Activated gamma-delta T cell treated with anti-CD3 and anti-CD28 coated beads, Interleukin-2, amount 50 U/mL, for 16 hours (primary cell): Measurements from ENCODE around the gene CYB561.

Experiments used
- DNase-seq: peaks from one replicate; pipeline ENCODE4 v3.0.0-alpha.2; 2020; ENCODE audit warnings: low read depth

Gene CYB561

GRCh38 chr17:63433746-63434591 is 12.1 kb downstream of the CYB561 start:
- no peak for DNase-seq

GRCh38 chr17:63431939-63432804 is 13.9 kb downstream of the CYB561 start:
- no peak for DNase-seq

GRCh38 chr17:63431618-63431938 is 14.5 kb downstream of the CYB561 start:
- no peak for DNase-seq

GRCh38 chr17:63430223-63430622 is 15.9 kb downstream of the CYB561 start:
- no peak for DNase-seq

GRCh38 chr17:63429766-63430165 is 16.3 kb downstream of the CYB561 start:
- DNase-seq = no peak

- DNase-seq = no peak
Measured at GRCh38 chr17:63426917-63427308, 19.2 kb downstream of the CYB561 start.

GRCh38 chr17:63426041-63426916 is 19.8 kb downstream of the CYB561 start:
- no peak for DNase-seq

- peak; percentile 53 for DNase-seq
Measured at GRCh38 chr17:63425483-63425882, 20.6 kb downstream of the CYB561 start.

GRCh38 chr17:63423963-63424362 is 22.1 kb downstream of the CYB561 start:
- DNase-seq = no peak

- DNase-seq = no peak
Measured at GRCh38 chr17:63423251-63423950, 22.7 kb downstream of the CYB561 start.

GRCh38 chr17:63421681-63422645 is 24.1 kb downstream of the CYB561 start:
- DNase-seq = no peak

GRCh38 chr17:63420868-63421680 is 25.0 kb downstream of the CYB561 start:
- no peak for DNase-seq

- DNase-seq = no peak
Measured at GRCh38 chr17:63419949-63420867, 25.9 kb downstream of the CYB561 start.

- DNase-seq = no peak
Measured at GRCh38 chr17:63419398-63419797, 26.7 kb downstream of the CYB561 start.

- DNase-seq = no peak
Measured at GRCh38 chr17:63418540-63418939, 27.6 kb downstream of the CYB561 start.

GRCh38 chr17:63414222-63414621 is 31.9 kb downstream of the CYB561 start:
- no peak for DNase-seq

GRCh38 chr17:63413128-63413527 is 33.0 kb downstream of the CYB561 start:
- no peak for DNase-seq

GRCh38 chr17:63412234-63412633 is 33.9 kb downstream of the CYB561 start:
- no peak for DNase-seq
